Gastrocnemius medialis (tissue), 4 donors: Measurements from ENCODE around the gene KCNAB2.
"Not testable (repeated sequence)": the region's sequence is repeated elsewhere in the genome, so short reads cannot be mapped to it uniquely, and the experiment has no call there.

ENCODE experiments used
- POLR2A ChIP-seq, 2 donors: fragments of 450-650 bp; IDR thresholded peaks; one replicate each; pipeline ENCODE4 v1.6.1; 2017; ENCODE audit warnings: antibody characterized with exemption in 2 of 2, mild to moderate bottlenecking in 2 of 2, moderate library complexity in 2 of 2
- TF ChIP-seq, protein P1 (sequence below), 5 experiments: fragments of 450-650 bp in 3 of 5; fragments of 200-600 bp in 2 of 5; sonication (generic) in 2 of 5; IDR thresholded peaks in 4 of 5; conservative IDR thresholded peaks in 1 of 5; 1 replicate in 4 of 5; 2 replicates in 1 of 5; pipeline ENCODE4 v1.5.1; 2016 to 2019; ENCODE audit warnings: antibody characterized with exemption in 5 of 5, mild to moderate bottlenecking in 3 of 5, moderate library complexity in 3 of 5

DNA sequence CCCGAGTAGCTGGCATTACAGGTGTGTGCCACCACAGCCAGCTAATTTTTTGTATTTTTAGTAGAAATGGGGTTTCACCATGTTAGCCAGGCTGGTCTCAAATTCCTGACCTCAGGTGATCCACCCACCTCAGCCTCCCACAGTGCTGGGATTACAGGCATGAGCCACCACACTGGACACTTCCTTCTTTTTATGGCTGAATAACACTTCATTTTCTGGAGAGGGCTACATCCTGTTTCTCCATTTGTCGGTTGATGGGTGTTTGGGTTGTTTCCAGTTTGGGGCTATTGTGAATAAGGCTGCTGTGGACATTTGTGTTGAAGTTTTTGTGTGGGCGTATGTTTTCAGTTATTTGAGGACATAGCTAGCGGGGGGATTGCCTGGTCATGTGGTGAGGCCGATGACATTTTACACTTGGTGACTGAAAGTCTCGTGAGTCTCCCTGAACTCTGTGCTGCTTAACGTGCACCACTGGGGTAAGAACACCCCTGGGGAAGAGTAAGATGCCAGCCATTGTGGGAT is 17.9 kb downstream of the KCNAB2 start:
- TF ChIP-seq POLR2A (IDR thresholded peaks at IDR 0.05) = not testable (repeated sequence)
- TF ChIP-seq, protein P1, sequence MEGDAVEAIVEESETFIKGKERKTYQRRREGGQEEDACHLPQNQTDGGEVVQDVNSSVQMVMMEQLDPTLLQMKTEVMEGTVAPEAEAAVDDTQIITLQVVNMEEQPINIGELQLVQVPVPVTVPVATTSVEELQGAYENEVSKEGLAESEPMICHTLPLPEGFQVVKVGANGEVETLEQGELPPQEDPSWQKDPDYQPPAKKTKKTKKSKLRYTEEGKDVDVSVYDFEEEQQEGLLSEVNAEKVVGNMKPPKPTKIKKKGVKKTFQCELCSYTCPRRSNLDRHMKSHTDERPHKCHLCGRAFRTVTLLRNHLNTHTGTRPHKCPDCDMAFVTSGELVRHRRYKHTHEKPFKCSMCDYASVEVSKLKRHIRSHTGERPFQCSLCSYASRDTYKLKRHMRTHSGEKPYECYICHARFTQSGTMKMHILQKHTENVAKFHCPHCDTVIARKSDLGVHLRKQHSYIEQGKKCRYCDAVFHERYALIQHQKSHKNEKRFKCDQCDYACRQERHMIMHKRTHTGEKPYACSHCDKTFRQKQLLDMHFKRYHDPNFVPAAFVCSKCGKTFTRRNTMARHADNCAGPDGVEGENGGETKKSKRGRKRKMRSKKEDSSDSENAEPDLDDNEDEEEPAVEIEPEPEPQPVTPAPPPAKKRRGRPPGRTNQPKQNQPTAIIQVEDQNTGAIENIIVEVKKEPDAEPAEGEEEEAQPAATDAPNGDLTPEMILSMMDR (IDR thresholded peaks at IDR 0.05 in 4 of 5, conservative IDR thresholded peaks at IDR 0.05 in 1 of 5) = not testable (repeated sequence)
